Activated T-cell treated with anti-CD3 and anti-CD28 coated beads, Interleukin-2, amount 50 U/mL, for 1 hour (primary cell): ENCODE results near the gene CD6.
A peak's percentile ranks its signal among the peaks of the same experiment; 100 is the strongest.

ENCODE experiments used
- DNase-seq: peaks from one replicate; pipeline ENCODE4 v3.0.0-alpha.2; 2020

The CD6 gene

GRCh38 chr11:61059260-61059752, 87.8 kb downstream of the CD6 start:
- DNase-seq: no peak

DNA sequence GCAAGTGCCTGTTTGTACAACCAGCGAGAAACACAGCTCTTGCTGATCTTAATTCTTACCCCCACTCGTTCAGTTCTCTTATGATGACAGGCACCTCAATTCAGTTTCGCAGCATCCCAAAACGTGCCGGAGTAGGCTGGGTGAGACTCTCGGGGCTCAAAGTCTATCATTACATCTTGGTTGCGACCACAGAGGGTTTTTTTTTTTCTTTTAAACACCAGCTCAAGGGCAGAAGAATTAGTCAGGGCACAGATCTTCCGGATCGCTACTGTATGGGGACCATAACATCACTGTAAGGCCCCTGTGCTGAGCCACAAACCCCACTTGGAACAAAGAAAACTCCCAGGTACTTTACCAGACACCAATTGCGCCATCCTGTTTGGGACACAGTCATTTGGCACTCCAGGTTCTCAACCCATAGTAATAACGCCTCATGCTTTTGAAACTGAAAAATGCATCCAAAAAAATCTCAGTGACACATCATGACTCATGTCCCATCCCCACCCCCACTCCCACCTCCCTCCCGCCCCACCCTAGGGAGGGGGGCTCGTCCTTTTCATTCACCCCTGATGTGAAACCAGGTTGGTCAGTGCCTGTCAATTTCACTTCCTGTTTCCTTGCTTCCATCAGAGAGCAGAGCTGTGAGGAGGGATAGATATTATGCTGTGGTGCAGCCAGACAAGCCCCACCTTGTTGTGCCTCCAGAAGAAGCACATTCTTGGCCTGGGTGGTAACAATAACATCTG, 89.8 kb downstream of the CD6 start:
- DNase-seq: peak; percentile 75

GRCh38 chr11:61062181-61062930, 90.9 kb downstream of the CD6 start:
- no peak for DNase-seq

DNA sequence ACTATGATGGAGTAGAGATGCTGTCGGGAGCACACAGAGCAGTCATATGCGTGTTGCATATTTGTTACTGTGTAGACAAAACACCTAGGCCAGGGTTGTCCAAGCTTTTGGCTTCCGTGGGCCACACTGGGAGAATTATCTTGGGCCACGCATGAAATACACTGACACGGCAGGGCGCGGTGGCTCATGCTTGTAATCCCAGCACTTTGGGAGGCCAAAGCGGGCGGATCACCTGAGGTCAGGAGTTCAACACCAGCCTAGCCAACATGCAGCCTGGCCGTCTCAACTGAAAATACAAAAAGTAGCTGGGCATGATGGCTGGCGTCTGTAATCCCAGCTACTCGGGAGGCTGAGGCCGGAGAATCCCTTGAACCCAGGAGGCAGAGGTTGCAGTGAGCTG, 93.8 kb downstream of the CD6 start:
- peak; percentile 19 for DNase-seq

DNA sequence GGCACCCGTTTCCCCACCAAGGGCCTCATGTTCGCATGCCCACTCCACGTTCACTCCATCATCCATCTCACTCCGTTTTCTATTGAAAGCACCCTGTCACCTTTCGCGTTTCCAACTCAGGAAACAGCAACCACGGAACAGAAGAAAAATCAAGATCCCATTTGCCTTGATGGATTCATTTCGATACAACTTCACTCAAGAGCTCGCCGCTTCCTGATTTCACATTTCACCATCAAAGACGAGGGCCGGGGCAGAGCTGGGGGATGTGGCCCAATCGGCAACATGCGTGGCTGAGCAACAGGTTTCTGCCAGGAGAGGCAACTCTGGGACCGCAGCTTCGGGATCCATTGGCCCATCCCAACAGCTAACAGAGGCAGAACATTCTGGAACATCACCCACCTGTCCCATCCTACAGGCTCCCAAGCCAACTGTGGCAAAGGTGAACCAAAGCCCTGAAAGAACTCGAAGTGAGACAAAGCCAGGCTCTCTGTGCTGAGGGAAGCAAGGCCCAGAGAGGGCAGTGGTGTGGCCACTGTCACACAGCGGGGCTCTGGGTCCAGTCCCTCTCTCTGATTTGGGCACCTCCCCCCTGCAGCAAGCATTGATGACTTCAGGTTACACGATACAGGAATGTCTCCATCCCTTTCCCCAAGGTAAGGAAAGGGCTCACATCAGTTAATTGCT, 94.6 kb downstream of the CD6 start:
- DNase-seq: peak; percentile 32

- DNase-seq: no peak
Measured at GRCh38 chr11:61066645-61067044, 95.2 kb downstream of the CD6 start.

DNA sequence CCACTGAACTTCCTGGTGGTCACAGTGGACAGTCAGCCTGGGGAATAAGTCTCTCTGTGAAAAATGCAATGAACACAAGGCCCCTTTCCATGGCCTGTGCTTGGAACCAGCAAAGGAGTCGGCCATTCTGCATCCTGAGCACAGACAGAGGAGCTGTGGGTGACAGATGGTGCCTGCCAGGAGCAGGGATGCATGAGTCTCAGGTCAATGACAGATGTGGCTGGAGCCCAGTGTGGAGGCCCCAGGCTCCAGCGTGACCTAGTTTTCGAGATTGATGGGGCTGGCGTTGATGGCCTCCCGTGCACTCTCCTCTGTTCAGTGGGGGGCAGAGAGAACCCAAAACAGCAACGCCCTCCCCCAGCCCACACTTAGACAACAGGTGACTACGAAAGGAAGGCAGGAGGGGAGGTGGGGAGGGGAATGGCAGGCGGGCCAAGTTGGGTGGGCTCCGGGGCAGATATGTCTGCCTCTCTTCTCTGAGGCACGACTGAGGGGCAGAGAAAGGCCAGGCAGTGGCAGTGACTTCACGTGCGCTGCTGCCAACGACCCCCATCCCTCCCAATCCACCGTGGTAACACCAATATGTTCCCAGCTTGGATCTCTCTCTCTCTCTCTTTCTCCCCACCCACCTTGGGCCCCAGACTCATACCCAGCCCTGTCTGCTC, 96.4 kb downstream of the CD6 start:
- no peak for DNase-seq

- DNase-seq: no peak
Measured at GRCh38 chr11:61068581-61068980, 97.1 kb downstream of the CD6 start.

GRCh38 chr11:61069427-61069826, 97.9 kb downstream of the CD6 start:
- no peak for DNase-seq
